AG09319 (cell line): ENCODE data around the gene TECRL.

Experiments
- DNase-seq: peaks from one replicate; pipeline ENCODE4 v3.0.0-alpha.2; 2010; ENCODE audit warnings: low read depth; ENCODE audit errors: extremely low read depth
- TF ChIP-seq, protein P1 (sequence below): IDR thresholded peaks from 2 replicates; pipeline ENCODE4 v1.5.1; 2011; ENCODE audit warnings: low read depth, mild to moderate bottlenecking, inconsistent platforms, low read length, moderate library complexity

TECRL gene

DNA sequence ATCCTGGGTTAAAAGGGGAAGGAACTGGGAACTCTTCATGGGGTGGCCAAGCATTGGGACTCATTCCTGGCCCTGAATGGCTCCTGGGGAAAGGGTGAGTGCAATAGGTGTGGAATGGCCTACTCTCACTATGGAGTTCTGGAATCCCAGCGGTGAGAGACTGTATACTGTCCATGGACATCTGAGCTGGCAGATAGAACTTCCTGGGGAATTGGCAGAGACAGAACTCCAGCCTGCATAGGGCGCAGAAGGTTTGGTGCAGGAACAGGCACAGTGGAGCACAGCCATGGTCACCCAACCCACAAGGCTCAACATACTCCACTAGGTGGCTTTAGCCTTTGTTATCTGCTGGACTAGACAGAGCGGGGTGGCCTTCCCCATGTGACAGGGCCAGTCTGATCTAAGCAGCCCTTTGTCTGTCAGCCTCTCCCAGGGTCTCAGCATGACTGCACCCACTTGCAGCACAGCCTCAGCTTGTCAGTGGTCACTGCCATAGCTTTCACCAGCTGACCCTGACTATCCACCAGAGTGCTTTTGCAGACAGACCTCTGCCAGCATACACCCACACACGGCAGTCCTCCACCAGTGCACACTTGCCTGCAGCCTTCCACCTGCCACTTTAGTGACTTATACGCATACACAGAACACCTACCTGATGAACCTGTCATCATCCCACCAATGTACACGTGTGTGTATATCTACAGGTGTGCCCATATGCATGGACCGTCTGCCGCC is 48.4 kb downstream of the TECRL start:
- TF ChIP-seq, protein P1, sequence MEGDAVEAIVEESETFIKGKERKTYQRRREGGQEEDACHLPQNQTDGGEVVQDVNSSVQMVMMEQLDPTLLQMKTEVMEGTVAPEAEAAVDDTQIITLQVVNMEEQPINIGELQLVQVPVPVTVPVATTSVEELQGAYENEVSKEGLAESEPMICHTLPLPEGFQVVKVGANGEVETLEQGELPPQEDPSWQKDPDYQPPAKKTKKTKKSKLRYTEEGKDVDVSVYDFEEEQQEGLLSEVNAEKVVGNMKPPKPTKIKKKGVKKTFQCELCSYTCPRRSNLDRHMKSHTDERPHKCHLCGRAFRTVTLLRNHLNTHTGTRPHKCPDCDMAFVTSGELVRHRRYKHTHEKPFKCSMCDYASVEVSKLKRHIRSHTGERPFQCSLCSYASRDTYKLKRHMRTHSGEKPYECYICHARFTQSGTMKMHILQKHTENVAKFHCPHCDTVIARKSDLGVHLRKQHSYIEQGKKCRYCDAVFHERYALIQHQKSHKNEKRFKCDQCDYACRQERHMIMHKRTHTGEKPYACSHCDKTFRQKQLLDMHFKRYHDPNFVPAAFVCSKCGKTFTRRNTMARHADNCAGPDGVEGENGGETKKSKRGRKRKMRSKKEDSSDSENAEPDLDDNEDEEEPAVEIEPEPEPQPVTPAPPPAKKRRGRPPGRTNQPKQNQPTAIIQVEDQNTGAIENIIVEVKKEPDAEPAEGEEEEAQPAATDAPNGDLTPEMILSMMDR = no peak
- DNase-seq = no peak

- TF ChIP-seq, protein P1 = no peak
- no peak for DNase-seq
Observed at GRCh38 chr4:64359489-64359888, 49.8 kb downstream of the TECRL start.

- DNase-seq = no peak
- TF ChIP-seq, protein P1 = no peak
Observed at GRCh38 chr4:64353904-64354303, 55.3 kb downstream of the TECRL start.

DNA sequence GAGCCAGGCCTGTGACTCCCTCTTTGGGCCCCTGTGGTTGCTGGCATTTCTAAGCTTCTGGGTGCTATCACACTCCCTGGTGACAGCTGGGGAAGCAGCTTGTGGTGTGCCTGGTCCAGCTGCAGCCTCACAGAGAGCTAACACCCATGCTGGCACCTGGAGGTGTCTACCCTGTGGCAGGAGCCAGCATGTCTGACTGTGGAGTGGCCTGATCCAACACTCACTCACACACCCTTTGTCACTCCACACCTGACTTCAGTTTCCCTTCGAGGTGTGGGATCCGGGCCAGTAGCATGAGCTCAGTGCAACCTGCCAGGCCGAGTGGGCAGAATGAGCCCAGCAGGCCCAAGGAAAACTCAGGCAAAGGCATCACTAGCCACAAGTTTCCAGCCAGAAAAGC is 67.5 kb downstream of the TECRL start:
- TF ChIP-seq, protein P1 = no peak

GRCh38 chr4:64340218-64341110 is 68.8 kb downstream of the TECRL start:
- DNase-seq = no peak
- TF ChIP-seq, protein P1 = no peak

More for the DNA sequence above, 67.5 kb downstream of the TECRL start:
- no peak for DNase-seq

GRCh38 chr4:64334964-64335363 is 74.3 kb downstream of the TECRL start:
- DNase-seq = no peak
- TF ChIP-seq, protein P1 = no peak

DNA sequence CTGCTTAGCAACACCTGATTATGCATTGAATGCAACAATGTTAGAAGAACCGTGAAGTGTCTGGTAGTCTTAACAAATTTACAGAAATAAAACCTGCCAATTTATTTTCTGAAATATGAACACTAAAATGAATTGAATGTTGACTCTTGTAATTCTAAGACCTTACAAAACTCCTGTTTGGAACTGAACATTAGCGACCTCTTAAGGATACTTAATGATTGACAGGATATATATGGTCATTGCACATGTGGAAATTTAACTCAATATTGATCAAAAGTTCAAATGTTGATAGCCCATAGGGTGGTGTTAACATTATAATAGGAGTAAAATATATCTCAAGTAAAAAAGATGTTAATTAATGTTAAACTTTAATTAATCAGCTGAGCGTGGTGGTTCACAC is 79.1 kb downstream of the TECRL start:
- TF ChIP-seq, protein P1 = no peak
- no peak for DNase-seq
